AG09319 (cell line): ENCODE data around the gene SLC28A1.

Experiments used
- DNase-seq: peaks from one replicate; pipeline ENCODE4 v3.0.0-alpha.2; 2010; ENCODE audit warnings: low read depth; ENCODE audit errors: extremely low read depth
- TF ChIP-seq, protein P1 (sequence below): IDR thresholded peaks from 2 replicates; pipeline ENCODE4 v1.5.1; 2011; ENCODE audit warnings: low read depth, mild to moderate bottlenecking, inconsistent platforms, low read length, moderate library complexity

The SLC28A1 gene

DNA sequence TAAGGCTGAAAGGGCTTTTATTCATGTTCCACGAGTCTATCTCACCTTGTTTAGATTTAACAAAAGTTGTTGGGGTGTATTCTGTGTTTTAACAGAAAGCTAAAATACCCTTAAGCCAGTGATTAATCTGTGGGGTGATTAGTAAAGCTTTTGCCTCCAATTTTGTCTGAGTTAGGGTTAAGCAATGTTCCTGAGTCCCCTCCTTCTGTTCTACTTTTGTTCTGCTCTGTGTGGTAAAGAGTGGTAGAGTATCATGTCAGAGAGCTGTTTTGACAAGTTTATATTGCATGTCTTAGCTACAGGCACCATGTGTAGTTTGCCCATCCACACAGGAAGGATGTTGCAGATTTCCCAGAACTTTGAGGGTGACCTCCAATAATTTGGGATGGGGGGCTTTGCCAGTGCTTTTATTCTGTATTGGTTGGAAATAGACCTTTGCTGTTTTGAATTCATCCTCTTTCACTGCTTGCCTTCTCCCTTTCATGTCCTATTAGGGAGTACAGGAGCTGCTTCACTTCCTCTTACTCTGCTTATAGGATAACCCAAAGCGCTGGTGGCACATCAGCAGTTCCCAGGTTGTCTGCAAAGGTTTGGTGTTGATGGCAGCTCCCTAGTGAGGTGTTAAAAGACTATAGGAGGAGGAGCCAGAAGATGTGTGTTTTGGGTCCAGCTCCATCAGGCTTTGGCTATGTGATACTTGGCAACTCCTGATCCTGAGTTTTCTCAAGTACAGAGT, 104.6 kb downstream of the SLC28A1 start:
- DNase-seq: no peak
- TF ChIP-seq, protein P1, sequence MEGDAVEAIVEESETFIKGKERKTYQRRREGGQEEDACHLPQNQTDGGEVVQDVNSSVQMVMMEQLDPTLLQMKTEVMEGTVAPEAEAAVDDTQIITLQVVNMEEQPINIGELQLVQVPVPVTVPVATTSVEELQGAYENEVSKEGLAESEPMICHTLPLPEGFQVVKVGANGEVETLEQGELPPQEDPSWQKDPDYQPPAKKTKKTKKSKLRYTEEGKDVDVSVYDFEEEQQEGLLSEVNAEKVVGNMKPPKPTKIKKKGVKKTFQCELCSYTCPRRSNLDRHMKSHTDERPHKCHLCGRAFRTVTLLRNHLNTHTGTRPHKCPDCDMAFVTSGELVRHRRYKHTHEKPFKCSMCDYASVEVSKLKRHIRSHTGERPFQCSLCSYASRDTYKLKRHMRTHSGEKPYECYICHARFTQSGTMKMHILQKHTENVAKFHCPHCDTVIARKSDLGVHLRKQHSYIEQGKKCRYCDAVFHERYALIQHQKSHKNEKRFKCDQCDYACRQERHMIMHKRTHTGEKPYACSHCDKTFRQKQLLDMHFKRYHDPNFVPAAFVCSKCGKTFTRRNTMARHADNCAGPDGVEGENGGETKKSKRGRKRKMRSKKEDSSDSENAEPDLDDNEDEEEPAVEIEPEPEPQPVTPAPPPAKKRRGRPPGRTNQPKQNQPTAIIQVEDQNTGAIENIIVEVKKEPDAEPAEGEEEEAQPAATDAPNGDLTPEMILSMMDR: no peak

DNA sequence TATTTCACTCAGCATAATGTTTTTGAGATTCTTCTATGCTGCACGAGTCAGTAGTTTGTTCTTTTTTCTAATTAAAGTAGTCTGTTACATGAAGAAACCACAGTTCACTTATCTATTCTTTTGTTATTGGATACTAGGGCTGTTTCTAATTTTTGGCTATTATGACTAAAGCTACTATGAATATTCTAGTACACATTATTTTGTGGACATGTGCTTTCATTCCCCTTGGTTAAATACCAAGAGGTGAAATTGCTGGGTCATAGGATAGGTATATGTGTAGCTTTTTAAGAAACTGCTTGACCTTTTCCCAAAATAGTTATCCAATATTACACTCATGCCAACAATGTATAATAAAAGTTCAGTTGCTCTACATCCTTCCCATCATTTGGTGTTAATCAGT, 106.0 kb downstream of the SLC28A1 start:
- DNase-seq: no peak
- TF ChIP-seq, protein P1: no peak

DNA sequence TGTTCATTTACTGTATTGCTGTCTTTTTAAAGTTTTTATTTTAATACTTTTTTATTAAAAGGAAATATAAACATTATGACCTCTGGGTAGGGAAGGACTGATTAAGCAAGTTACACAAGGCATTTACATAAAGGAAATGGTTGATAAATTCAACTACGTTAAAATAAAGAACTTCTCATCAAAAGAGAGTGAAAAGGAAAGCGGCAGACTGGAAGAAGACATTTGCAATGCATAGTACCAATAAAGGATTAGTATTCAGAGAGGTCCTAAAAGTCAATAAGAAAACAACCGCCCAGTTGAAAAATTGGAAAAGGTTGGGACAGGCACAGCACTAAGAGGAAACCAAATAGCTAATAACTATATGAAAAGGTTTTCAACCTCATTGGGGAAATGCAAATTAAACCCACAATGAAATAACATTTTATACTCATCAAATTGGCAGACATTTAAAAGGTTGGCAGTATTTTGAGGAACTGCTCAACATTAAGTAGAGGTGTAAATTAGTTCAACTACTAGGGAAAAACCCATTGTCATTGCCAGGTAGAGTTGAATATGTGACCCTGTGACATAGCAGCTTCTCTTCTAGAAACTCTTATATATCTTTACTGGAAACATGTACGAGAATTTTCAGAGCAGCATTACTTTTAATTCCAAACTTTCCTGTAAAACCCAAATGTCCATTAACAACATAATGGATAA, 106.7 kb downstream of the SLC28A1 start:
- TF ChIP-seq, protein P1: no peak
- DNase-seq: no peak

DNA sequence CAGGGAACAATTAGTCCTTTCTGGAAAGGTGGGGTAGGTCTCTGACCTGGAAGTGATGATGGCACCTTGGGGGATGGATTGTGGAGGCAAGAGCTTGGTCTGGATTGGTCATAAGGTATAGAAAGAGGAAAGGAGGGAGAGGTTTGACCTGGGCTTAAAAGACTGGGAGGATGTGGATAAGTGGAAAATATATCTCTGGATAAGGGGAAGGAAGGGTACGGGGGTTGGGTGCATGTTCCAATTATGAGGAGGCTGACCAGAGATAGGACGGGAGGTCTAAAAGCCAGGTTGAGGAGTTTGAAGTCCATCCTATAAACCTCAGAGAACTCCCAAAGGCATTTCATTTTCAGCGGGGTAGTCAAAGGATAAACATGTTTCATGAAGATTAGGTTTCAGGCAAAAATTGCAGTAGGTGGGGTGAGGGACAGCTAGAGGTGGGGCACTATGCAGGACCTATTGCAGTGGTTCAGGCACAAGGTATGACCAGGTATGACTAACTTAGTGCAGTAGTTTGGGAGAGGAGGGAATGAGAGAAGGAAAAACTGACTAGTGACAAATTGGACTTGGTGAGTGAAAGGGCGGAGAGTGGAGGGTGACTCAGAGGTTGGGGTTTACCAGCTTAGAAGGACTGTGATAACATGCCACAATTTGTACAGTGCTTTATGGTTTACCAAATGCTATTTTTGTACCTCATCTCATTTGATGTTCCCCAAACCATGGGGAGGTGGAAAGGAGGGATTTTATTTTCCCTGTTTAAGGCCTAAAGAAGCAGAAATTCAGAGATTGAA, 107.9 kb downstream of the SLC28A1 start:
- TF ChIP-seq, protein P1: no peak
- DNase-seq: no peak
